Kidney (tissue), 14 donors: ENCODE data around the gene MRPL44. TPM values are rescaled to one million over a fixed set of nuclear protein-coding genes. Genes with fewer than 3 reads are reported as not detected.
"Not testable (repeated sequence)": the region's sequence is repeated elsewhere in the genome, so short reads cannot be mapped to it uniquely, and the experiment has no call there.

ENCODE experiments used
- DNase-seq, 5 donors: peaks; one replicate each; pipeline ENCODE4 v3.0.0-alpha.2; 2013 to 2020
- FAIRE-seq: peaks from 2 replicates; lab custom pipeline; 2012; peaks lifted over from hg19 to GRCh38; lab: Jason Lieb, UNC
- H3K27ac ChIP-seq, 2 donors: one replicate each; pipeline ENCODE4 v1.7.0; 2013; ENCODE audit warnings: low read depth in 2 of 2, low read length in 2 of 2, inconsistent platforms in 1 of 2
- H3K27me3 ChIP-seq: one replicate; pipeline ENCODE4 v1.7.1; 2013; ENCODE audit warnings: low read length, inconsistent platforms; ENCODE audit not compliant: control insufficient read depth, insufficient read depth
- H3K36me3 ChIP-seq, 3 donors: one replicate each; pipeline versions ENCODE4 v1.7.0 to v1.7.1; 2013; ENCODE audit warnings: low read length in 3 of 3, control low read depth in 1 of 3, inconsistent platforms in 1 of 3; ENCODE audit not compliant: insufficient read depth in 3 of 3, control insufficient read depth in 2 of 3
- H3K4me1 ChIP-seq, 3 donors: one replicate each; pipeline versions ENCODE4 v1.7.0 to v1.7.1; 2013; ENCODE audit warnings: low read length in 3 of 3, inconsistent platforms in 1 of 3, low read depth in 1 of 3; ENCODE audit not compliant: control insufficient read depth in 2 of 3, insufficient read depth in 2 of 3
- H3K4me3 ChIP-seq, 3 donors: one replicate each; pipeline versions ENCODE4 v1.7.0 to v1.8.1; 2013; ENCODE audit warnings: low read length in 3 of 3, control low read depth in 1 of 3, inconsistent platforms in 1 of 3
- H3K9ac ChIP-seq, 3 donors: one replicate each; pipeline versions ENCODE4 v1.7.0 to v1.7.1; 2013; ENCODE audit warnings: low read length in 3 of 3, control low read depth in 1 of 3, inconsistent platforms in 1 of 3
- H3K9me3 ChIP-seq, 3 donors: one replicate each; pipeline versions ENCODE4 v1.7.0 to v1.7.1; 2013; ENCODE audit warnings: low read length in 3 of 3, control low read depth in 1 of 3, inconsistent platforms in 1 of 3; ENCODE audit not compliant: control insufficient read depth in 2 of 3, insufficient read depth in 1 of 3
- intact Hi-C: fragments of 100-400 bp; cut with DNase I; formaldehyde crosslinking; loops from one replicate; pipeline ENCODE4 v1.11.1; 2022
- polyA plus RNA-seq: library from polyadenylated mRNA; stranded (reverse); fragments of 350-450 nt; fragmentation: Illumina TruSeq; extraction: RNeasy Lipid Tissue Mini Kit (QIAGEN cat#74804); gene quantifications from one replicate; pipeline ENCODE4 v1.2.3, GENCODE V29; 2014; ENCODE audit warnings: low read depth, low replicate concordance; ENCODE audit not compliant: insufficient read depth
- total RNA-seq: library from RNA; stranded (reverse); fragmentation: NEBNext Ultra II Directional; extraction: Animal tissue kit (Norgen Biotek cat#: 25700); gene quantifications from one replicate; pipeline ENCODE4 v1.2.1, GENCODE V29; 2021
- TF ChIP-seq, protein P1 (sequence below): IDR thresholded peaks from 3 replicates; pipeline ENCODE4 v1.5.1; 2012; ENCODE audit warnings: mild to moderate bottlenecking, moderate library complexity, borderline replicate concordance; ENCODE audit not compliant: insufficient read depth; ENCODE audit errors: extremely low read depth
- donor health status: control.
- donor health status: control.
- donor health status: control.
- donor health status: control.
- donor health status: control.
- donor health status: DM: yes; HTN: yes; CAD: no.
- donor health status: Normal renal cell carcinoma (clear cell type).

Gene MRPL44
- total and polyA plus RNA-seq, 2 donors from 2014 or later = 24.2 to 52.7 TPM

GRCh38 chr2:223936862-223937326 is 20.4 kb upstream of the MRPL44 start:
- Histone ChIP-seq H3K4me1 (peaks cover 0 to 19% (median 6%) of the 10 kb centered on the region in 3 donors), H3K9me3 (no peaks in the 10 kb centered on the region), H3K27ac (no peak overlapping the region), H3K9ac (no peak overlapping the region), H3K27me3 (no peaks in the 10 kb centered on the region), H3K4me3 (no peak overlapping the region), H3K36me3 (no peaks in the 10 kb centered on the region)
- intact Hi-C loops = no loop called here
- DNase-seq (no peak), FAIRE-seq (no peak)
- TF ChIP-seq, protein P1, sequence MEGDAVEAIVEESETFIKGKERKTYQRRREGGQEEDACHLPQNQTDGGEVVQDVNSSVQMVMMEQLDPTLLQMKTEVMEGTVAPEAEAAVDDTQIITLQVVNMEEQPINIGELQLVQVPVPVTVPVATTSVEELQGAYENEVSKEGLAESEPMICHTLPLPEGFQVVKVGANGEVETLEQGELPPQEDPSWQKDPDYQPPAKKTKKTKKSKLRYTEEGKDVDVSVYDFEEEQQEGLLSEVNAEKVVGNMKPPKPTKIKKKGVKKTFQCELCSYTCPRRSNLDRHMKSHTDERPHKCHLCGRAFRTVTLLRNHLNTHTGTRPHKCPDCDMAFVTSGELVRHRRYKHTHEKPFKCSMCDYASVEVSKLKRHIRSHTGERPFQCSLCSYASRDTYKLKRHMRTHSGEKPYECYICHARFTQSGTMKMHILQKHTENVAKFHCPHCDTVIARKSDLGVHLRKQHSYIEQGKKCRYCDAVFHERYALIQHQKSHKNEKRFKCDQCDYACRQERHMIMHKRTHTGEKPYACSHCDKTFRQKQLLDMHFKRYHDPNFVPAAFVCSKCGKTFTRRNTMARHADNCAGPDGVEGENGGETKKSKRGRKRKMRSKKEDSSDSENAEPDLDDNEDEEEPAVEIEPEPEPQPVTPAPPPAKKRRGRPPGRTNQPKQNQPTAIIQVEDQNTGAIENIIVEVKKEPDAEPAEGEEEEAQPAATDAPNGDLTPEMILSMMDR = no peak

- DNase-seq = no peak
- Histone ChIP-seq H3K9ac (no peak overlapping the region), H3K27me3 (no peaks in the 10 kb centered on the region), H3K4me3 (no peak overlapping the region), H3K36me3 (no peaks in the 10 kb centered on the region), H3K4me1 (peaks cover 0 to 21% (median 6%) of the 10 kb centered on the region in 3 donors), H3K9me3 (no peaks in the 10 kb centered on the region), H3K27ac (no peak overlapping the region)
- intact Hi-C loops = no loop called here
- TF ChIP-seq, protein P1 = no peak
- FAIRE-seq = no peak
These were observed 19.7 kb upstream of the MRPL44 start for GRCh38 chr2:223937535-223937934.

DNA sequence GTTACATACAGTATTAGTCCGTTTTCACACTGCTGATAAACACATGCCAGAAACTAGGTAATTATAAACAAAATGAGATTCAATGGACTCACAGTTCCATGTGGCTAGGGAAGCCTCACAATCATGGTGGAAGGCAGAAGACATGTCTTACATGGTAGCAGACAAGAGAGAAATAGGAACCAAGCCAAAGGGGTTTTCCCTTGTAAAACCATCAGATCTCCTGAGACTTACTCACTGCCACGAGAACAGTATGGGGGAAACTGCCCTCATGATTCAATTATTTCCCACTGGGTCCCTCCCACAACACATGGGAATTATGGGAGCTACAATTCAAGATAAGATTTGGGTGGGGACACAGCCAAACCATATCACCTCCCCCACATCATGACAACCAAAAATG is 17.8 kb upstream of the MRPL44 start:
- DNase-seq, H3K9ac ChIP-seq, H3K27ac ChIP-seq, H3K36me3 ChIP-seq, FAIRE-seq, H3K4me3 ChIP-seq, H3K9me3 ChIP-seq, intact Hi-C loops, H3K27me3 ChIP-seq: not testable (repeated sequence)
- H3K4me1 ChIP-seq = peaks cover 0 to 21% (median 11%) of the 10 kb centered on the region in 3 donors

DNA sequence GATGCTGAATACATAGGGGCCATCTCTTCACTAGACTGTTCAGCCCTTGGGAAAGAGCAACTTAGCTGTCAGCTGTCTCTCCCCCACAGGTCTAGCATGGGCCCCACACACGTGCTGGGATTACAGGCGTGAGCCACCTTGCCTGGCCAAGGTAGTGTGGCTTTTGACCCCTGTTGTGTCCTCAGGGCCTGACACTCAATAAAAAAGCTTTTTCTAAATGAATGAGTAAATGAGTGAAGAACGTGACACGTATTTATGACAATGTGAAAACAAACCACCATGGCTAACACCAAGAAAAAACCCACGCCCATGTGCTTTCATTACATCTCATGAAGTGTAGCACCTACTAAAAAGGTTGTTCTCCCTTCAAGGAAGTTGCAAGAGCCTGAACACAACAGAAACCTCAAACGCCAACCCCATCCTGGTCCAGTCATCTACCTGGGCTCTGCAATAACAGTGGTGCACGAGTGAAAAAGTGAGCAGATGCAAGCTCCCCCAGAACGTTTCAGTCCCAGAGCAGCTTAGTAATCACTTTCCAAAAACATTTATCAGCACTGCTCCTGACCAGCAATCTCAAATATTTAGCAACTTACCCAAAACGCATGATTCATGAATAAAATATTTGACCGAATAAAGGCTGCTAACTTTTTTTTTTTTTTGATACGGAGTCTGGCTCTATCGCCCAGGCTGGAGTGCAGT is 15.5 kb upstream of the MRPL44 start:
- Histone ChIP-seq H3K27ac (no peak overlapping the region), H3K27me3 (no peaks in the 10 kb centered on the region), H3K9ac (no peak overlapping the region), H3K9me3 (no peaks in the 10 kb centered on the region), H3K4me3 (no peak overlapping the region), H3K4me1 (peaks cover 0 to 12% (median 9%) of the 10 kb centered on the region in 3 donors), H3K36me3 (no peaks in the 10 kb centered on the region)
- TF ChIP-seq, protein P1 = no peak
- no peak for FAIRE-seq
- DNase-seq = no peak
- intact Hi-C loops = no loop called here
